Fibroblast of skin of back (primary cell): ENCODE results near the gene NPTXR.

Experiments used
- DNase-seq: peaks from one replicate; pipeline ENCODE4 v3.0.0-alpha.2; 2013

NPTXR gene

DNA sequence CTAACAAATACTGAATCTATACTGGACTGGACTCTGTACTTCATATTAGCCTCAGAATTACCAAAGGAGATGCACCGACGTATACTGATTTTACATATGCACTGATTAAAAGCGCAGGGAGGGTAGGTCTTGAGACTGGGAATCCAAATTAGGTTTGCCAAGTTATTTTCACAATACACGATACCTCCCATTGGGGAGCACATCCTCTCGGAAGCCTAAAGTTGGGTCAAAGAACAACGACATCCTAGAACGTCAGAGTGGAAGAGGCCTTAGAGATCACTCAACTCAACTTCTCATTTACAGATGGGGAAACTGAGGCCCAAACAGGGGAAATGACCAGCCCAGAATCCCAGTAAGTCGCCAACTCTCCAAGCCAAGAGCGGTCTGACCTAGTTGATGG lies 50.5 kb downstream of the NPTXR start:
- DNase-seq = no peak

DNA sequence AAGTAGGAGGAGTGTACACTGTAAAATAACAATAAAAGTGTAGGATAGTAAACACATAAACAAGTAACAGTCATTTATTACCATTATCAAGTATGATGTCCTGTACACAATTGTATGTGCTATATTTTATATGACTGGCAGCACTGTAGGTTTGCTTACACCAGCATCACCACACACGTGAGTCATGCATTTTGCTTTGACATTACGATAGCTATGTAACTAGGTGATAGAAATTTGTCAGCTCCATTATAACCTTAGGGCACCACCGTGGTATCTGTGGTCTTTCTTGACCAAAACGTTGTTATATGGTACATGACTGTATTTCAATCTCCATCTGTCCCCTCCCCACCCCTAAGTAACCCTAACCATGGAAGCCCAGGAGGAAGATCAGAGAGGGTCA lies 51.0 kb downstream of the NPTXR start:
- no peak for DNase-seq

DNA sequence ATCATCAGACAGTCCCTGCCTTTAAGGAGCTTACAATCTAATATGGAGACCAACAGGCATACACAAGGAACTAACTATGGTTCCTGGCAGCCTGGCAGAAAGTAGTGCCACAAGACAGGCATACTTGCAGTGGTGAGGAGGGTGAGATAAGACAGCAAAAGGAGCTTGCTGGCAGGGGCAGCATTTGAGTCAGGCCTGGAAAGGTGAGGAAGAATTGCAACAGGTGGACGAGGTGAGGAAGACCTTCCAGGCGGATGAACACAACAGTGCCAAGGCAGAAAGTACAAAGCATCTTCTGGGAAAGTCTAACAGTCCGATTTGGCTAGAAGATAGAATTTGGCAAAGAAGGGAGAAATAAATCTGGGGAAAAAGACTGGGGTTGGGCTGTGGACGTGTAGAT lies 54.2 kb downstream of the NPTXR start:
- no peak for DNase-seq

DNA sequence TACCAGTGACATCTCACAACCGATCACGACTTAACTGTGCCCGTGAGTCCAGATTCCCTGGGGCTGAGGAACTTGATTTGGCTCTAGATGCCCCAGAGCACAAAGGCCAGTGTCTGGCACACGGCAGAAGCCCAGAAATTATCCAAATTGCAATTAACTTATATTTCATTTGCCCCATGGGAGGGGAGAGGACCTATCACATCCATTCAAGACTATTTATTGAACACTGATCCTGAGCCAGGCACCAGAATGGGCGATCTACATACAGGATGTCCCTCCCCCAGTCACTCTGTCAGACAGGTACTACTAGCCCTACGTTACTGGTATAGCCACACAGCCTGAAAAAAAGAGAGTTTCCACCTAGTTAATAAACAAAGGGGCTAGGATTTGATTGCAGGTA lies 55.0 kb downstream of the NPTXR start:
- no peak for DNase-seq

DNA sequence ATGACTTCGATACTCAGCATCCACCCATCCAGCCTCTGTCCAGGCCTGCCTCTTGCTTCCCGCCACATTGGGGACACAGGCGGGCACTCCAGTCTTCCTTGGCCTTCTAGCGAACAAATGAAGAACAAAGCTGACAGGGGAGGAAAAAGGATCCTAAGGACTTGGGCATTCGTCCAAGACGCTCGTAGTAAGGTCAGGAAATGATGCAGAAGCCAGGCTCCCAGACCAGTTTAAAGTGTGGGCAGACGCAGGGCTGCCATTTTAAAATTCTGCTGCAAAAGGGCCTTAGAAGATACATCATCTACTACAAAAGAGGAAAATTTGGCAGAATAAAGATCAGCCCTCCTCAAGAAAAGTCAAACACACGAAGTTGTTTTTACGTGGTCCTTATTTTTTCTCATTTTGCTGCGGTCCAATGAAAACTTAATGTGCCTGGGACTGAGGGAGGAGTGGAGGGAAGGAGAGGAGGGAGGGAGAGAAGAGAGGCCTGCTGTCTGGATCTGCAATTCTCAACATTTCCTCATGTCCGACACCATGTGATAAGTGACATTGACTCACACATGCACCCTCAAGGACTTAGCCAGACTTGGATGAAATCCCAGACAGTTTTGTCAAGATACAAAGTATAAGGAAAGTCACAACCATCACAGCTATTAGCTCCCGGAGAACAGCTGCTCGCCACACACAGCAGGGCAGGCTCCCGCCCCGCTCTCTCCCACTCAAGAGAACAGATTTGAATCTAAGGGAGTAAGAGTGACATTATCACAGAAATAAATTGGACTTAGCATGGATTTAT lies 55.6 kb downstream of the NPTXR start:
- peak; percentile 90 for DNase-seq

DNA sequence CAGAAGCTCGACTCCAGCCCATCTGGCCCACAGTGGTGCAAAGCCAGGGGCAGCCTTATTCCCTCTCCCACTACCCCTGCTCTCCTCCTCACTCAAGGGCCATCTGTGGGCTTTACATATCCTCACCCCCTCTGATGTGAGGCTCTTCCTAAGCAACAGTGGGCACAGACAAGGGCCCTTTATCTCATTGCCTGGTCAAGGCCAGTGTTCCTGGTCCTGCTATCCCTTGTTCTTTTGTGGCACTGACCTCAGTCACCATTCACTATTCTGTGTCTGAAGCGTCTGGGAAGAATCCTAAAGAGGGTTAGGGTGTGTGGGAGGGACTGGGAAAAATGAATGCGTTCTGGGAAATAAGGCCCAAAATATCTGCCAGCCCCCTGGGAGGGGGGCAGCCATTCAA lies 57.2 kb downstream of the NPTXR start:
- no peak for DNase-seq

DNA sequence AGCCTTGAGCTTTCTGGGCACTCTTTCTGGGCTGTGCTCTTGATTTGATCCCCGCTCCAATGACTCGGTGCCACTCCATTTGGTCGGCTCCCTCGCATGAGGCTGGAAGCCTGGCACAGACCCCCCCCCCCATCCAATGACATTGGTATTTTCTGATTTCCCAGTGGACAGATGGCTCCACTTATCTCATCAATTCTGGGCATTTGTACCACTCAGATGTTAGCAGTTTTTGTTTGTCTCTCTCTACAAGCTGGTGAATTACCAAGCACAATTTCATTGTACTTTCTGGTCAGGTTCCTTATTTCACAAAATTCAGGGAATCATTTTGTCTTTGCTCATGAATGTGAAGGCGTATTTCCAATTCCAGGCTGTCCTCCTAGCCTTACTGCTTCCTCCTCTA lies 59.0 kb downstream of the NPTXR start:
- no peak for DNase-seq

DNA sequence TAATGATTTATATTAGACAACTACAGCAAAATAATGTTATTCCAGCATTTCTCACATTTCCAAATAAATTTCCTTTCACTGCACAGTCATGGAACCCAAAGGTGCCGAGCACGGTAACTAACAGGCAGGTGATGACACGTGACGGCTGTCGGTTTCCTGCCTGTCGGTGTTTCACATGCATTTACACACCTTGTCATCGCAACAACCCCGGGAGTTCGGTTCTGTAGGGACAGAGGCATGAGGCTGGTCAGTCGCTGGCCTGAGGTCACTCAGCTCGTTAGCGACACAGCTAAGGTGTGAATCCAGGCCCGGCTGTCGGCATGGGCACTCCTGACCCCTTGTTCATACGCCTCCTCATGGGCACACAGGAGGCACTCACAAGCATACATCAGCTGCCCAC lies 59.8 kb downstream of the NPTXR start:
- no peak for DNase-seq

DNA sequence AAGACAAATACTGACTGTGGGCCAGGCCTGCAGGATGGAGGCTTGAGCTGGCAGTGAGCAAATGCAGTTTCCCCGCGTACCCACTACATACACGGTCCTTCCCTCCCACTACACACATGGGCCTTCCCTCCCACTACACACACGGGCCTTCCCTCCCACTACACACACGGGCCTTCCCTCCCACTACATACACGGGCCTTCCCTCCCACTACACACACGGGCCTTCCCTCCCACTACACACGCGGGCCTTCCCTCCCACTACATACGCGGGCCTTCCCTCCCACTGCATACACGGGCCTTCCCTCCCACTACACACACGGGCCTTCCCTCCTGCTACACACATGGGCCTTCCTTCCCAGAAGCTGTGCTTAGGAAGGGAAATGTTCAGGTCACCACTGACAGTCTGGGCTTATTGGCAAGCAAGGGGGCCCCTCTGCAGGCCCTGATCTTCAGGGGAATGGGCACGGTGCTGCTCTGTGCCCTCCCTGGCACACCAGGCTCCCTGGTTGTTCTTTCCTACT lies 60.7 kb downstream of the NPTXR start:
- no peak for DNase-seq

DNA sequence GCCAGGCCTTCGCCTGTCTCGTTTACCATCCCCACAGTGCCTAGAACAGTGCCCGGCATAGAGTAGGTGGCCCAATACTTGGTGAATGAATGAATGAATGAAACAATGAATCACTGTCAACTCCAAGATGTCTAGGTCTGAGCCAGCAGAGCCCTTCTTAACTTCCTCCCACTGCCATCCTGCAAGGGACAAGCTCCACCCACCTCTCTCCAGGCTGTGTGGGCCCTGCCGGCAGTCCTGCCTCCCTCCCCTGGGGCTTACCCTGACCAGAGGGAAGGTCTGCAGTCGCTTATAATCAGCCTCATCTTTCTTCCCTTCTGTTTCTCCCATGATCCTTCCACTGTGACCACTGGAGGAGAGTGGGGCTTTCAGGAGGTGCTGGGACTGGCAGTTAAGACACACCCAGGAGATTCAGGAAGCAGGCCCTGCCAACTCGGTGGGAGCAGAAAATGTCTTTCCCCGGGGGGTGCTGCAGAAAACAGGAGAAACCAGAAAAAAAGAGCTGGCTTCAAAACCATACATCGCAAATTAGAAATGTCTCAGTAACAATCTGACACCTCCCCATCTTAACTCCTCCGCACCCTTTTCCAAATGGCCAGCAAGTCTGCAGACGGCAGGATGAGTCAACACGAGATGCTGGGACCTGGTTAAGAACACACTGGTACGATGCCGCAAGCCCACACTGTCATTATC lies 61.3 kb downstream of the NPTXR start:
- peak; percentile 53 for DNase-seq

DNA sequence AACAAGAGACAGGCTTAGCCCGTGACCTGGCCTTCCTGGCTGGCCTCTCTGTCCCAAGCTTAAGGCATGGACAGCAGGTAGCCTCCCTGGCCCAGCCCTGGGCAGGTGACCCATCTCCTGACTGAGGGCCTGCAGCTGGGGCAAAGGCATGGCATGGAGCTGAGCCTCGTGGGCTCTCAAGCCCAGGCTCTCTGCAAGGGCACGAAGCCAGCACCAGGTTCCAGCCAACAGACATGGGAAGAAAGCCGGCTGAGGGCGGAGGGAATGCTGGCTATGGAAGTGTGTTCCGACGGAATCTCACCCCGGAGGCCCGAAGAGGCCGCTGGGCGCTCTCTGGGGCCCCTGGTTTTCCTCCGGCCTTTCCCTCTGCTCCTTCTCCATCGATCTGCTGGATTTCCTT lies 62.8 kb downstream of the NPTXR start:
- no peak for DNase-seq

DNA sequence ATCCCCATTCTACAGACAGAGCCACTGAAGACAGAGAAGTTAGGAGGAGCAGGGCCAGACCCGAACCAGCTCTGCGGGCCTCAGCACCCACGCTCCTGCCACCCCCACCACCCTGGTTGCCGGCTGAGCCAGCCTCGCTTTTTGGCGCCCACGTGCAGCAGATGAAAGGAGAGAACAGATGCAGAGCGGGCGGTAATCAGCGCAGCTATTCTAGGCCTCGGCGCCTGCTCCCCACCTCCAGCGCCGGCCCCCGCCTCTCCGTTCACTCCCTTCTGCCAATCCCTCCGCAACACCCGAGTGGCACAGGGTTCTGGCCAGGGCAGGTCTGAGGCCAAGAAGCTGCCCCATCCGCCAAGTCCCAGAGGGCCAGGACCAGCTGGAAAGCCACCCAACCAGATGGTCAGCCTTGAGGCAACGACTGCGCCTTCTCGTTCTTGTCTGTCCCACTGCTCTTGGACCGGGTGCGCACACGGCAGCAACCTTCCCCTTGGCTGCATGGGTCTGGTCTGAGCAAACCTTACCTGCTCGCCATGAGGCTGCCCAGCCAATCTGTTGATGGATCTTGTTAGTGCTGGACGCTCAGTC lies 66.6 kb downstream of the NPTXR start:
- DNase-seq = no peak

DNA sequence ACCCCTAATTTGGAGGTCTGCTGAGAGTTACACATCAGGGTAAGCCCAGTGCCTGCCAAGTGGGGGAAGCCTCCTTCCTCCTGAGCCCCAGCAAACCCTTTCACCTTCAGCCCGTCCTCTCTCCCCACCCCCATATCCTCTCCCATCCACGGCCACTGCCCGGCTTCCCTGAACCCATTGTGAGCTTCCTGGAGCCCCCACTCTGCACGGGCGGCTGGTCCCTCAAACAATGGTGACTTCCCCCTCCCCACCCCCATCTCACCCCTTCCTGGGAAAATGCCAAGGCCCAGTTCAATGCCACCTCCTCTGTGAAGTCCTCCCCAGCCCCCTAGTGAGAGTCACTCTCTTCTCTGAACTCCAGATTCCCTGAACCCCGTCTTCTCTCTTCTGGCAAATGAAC lies 67.7 kb downstream of the NPTXR start:
- DNase-seq = no peak

DNA sequence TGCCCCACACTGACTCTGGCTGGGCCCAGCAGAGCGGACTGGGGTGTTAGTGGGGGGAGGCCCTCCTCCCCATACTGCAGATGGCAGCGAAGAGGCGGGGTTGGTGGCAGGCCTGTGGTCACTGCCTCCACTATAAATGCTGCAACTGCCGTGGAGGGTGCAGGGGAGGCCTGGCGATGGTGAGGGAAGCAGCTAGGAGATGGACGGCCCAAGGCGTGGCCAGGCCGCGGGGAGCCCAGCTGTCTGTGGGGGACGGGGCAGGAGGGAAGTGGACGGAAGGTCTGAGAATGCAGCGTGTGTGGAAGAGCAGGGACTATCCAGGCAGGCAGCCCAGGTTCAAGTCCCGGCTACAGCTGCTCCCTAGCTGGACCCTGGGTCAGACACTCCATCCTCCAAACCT lies 68.2 kb downstream of the NPTXR start:
- DNase-seq = no peak

DNA sequence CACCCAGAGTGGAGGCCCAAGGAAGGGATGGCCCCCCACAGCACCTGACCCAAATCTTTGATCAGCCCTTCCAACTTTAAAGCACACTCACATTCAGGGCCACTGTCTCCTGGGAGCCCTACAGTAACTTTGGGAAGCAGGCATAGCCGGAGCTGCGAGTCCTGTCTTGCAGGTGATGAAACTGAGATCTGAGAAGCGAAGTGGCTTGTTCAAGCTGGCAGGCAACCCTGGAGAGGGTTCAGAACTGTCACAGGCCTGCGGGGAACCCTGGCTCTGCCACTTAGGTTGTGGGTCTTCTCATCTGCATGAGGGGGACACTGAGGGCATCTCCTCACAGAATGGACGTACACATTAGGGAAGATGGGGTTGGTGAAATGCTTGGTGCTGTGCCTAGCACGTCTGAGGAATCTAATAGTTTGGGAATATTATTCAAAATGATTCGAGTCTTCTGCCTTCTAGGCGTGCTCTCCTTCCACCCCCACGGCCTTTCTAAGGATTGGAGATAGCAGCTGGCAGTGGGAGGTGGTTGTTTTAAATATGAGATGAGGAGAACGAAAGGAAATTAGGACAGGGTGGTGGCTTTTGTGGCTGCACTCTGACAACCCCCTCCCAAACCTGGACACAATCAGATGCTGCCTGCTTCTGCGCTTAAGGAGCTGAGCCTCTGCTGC lies 69.2 kb downstream of the NPTXR start:
- DNase-seq = no peak

DNA sequence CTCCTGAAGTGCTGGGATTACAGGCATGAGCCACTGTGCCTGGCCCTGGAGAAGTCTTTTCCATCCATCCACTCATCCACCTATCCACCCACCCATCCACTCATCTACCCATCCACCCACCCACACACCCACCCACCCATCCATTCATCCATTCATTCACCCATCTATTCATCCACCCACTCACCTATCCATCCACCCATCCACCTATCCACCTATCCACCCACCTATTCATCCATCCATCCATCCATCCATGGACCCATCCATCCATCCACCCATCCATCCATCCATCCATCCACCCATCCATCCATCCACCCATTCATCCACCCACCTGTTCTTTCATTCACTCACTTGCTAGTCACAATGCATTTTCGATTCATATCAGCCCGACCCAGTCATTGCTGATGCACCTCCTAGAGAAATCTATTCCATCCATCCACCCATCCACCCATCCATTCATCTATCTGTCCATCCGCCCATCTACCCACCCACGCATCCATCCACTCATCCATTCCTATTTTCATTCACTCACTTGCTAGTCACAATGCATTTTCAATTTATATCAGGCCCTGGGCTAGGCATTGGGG lies 70.4 kb downstream of the NPTXR start:
- DNase-seq = no peak

DNA sequence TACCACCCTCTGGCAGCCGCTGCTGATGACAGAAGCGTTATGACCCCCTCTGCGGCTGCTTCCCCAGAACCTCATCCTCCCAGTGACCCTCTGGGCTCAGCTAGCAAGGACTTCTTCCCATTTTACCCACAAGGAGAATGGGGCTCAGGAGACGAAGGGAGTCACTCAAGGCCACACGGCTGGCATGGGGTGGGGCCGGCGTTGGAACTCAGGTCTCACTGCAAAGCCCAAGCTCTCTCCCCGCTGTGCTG lies 71.3 kb downstream of the NPTXR start:
- no peak for DNase-seq

DNA sequence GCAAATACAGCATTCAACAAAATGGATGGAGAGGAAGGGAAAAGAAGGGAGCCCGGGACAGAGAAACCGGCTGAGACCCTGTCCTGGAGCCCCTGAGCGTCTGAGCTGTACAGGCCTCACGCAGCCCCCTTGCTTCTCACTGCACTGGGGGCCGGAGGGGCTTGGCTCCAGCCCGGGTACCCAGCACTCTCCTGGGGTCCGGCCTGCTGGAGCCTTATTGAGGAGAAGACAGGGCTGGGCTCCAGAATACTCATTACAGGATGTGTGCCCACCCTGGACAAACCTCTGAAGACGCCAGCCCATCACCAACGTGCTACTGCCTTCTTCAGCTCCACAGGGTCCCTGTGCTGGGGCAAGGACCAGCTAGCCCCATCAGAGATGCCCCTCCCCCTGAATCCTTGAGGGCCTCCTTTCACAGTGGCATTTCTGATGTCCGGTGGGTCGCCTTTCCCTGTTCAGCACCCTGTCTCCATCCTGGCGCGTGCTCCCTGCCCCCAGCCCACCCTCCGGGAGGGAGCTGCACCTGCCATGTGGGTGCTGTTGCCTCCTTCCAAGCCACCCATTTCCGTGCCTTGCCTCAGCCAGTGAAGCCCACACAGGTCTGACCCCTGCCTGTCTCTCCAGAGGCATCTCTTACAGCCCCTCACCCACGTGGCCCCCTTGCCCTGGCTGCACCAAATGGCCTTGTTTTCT lies 73.4 kb downstream of the NPTXR start:
- DNase-seq = no peak
